GM10266 (cell line): ENCODE data around the gene SDR42E2.

Source experiments
- DNase-seq: peaks from one replicate; pipeline ENCODE4 v3.0.0; 2012; ENCODE audit errors: extremely low spot score
- CTCF ChIP-seq: IDR thresholded peaks from 2 replicates; pipeline ENCODE4 v1.5.1; 2012; ENCODE audit warnings: mild to moderate bottlenecking, low read depth; ENCODE audit not compliant: control insufficient read depth, insufficient read depth; ENCODE audit errors: missing control alignments

SDR42E2 gene

DNA sequence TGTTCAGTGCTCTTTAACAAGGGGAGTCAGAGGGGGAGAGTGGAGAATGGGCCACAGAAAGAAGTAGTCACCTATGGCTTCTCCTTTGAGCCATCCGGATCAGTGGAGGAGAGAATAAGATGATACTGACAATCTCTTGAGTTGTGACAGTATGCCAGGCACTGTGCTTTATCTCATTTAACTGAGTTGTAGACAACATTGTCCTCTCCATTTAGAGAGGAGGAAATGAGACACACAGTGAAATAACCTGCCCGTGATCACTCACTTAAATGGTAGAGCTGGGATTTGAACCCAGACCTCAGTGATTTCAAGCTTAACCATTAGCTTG lies 25.9 kb downstream of the SDR42E2 start:
- no peak for DNase-seq
- no peak for TF ChIP-seq CTCF

DNA sequence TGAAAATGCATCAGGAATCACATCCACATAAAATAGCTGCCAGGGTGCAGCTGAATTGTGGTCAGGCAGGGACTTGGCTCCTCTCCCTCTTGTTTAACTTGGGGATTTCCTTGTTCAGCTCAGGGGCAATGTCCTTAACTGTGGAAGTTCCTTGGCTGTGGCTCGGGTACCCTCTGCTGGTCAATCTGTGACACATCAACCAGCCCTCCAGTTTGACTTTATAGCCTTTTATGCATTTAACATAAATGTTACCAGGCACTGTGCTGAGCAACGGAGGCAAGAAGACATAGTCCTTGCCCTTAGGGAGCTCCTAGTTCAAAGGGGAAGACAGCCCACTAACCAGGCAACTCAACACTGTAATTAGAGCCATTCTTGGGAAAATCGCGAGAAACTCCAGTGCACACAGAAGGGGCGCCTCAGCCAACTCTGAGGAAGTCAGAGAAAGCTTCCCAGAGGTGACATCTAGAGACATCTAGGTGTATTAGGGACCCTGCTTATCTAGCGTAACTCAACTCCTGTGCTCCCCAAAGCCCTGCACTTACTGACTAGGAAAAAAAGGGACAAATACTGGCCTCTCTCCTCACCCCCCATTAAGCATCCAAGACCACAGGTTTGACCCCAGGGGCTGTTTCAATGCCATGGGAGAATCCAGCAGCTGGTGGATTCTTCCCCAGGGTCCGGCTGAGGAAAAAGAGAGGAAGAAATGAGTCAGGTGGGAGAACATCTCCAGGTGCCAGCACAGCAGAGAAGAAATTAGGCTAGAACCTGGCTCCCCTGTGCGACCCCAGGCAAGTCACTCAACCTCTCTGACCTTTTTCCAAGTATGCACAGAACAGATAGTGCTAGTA lies 26.5 kb downstream of the SDR42E2 start:
- TF ChIP-seq CTCF = peak; percentile 84
- peak; percentile 63 for DNase-seq

DNA sequence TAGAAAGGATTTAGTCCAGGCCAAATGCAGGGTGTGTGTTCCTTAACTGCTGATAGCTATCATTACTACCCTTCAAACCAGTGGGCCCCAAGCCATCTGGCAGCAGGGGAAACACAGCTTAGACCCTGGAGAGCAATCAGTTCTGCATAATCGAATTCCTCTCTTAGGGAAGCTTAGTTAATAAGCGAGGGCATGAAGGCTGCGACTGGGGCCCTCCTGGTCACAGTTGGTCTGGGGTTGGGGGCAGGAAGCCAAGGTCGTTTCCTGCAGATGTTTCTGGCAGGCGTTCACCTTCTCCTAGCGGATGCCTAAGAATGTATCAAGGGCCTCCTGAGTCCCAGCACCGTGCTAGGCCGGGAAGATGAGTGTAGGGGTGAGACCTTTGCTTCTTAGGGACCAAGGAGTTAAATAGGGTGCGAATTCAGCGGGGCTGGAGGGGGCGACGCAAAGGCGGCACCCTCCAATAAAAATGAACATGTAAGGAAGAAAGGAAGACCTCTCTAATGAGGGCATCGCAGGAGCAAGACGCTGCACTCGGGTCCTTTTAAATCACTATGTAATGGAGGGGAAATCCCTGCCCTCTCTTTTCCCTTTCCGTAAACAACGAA lies 27.3 kb downstream of the SDR42E2 start:
- no peak for DNase-seq
- TF ChIP-seq CTCF = no peak

DNA sequence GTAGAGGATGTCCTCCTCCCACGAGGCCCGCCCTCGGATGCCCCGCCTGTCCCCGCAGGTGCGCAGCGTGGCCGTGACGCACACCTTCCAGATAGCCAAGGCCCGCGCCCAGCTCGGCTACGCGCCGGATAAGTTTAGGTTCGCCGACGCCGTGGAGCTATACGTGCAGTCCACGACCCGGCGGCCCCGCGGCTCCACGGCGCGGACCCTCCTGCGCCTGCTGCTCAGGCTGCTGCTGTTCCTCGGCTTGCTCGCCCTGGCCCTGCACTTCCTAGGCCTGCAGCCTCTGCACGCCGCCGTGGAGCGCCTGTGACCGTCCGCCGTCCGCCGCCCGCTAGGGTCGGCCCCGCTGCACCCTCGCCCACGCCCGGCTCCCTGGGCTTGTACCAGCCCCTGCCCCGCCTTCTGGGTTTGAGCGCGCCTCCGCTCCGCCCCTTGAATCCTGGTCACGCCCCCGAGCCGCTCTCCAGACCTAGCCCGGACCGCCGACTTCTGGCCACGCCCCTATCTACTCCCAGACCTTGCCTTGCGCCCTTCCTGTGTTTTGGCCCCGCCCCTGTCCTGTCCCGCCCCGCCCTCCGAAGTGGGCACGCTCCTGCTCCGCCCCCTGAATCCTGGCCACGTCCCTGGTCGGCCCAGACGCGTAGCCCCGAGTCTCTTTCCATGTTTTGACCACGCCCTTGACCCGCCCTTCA lies 27.9 kb downstream of the SDR42E2 start:
- DNase-seq = peak; percentile 93
- no peak for TF ChIP-seq CTCF

DNA sequence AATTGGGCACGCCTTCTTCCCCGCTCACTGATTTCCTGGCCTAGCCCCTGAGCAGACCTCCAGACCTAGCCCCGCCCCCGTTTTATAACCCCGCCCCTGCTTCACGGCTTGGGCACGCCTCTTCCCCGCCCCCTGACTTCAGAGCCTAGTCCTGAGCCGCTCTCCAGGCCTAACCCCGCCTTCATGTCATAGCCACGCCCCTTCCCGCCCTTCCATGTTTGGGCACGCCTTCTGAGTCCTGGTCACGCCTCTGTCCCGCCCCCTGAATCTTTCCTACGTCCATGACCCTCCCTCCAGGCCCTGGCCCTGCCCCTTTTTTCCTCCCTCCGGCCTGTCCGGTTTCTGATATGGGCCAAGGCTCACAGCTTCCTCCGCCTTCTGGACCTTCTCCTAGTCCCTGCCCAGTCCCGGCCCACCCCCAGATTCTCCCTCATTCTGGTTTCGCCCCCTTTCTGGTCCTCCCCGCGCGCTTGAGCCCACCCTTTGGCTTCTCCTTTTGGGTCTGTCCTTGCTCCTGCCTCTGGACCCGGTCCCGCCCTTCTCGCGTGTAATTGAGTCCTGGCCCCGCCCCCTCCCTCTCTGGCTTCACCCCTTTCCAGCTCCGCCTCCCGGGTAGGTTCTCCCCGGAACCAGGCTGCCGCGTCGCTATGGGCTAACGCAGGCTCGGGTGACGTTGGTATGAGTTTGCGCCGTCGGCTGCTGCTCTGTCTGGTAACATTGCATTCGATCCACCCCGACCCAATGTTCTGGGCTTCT lies 28.6 kb downstream of the SDR42E2 start:
- DNase-seq = peak; percentile 93
- no peak for TF ChIP-seq CTCF

GRCh38 chr16:22191532-22192260 lies 29.4 kb downstream of the SDR42E2 start:
- no peak for TF ChIP-seq CTCF
- no peak for DNase-seq
